GM10266 (cell line): ENCODE data around the gene GABRB1.
A peak's percentile ranks its signal among the peaks of the same experiment; 100 is the strongest.

ENCODE experiments used
- DNase-seq: peaks from one replicate; pipeline ENCODE4 v3.0.0; 2012; ENCODE audit errors: extremely low spot score
- CTCF ChIP-seq: IDR thresholded peaks from 2 replicates; pipeline ENCODE4 v1.5.1; 2012; ENCODE audit warnings: mild to moderate bottlenecking, low read depth; ENCODE audit not compliant: control insufficient read depth, insufficient read depth; ENCODE audit errors: missing control alignments

Gene GABRB1

DNA sequence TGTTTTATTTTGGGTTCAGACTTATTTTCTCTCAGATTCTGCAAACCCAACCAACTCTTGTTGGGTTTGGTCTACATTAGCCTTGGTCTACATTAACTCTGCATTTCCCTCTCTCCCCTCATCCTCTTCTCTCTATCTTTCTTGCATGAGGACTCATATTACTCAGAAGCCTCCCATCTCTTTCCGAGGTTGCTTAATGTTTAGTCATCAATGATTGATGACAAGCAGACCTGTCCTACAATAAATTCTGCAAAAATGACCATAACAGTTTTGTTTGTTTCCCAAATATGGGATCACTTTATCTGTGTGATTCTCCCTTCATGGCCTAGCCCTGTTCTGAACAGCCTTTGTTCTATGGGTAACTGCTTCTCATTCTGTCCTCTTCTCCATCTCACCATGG, 75.2 kb downstream of the GABRB1 start:
- TF ChIP-seq CTCF, result no peak
- DNase-seq, result no peak

DNA sequence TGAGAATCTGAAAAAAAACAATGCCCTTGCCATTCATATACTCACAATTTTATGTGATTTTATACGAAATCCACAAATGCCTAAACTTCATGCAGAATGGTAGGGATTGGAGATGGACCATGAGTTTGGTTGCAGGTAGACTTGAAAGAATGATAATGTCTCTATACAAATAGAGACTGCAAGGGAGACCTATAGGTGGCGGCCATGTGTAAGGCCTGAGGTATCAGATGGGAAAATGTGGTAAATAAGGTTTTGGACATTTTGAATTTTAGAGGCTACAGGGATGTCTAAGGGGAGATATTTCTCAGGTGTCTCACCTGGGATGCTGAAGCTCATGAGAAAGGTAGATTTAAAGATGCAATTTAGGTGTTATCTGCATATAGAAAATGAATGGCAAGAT, 78.0 kb downstream of the GABRB1 start:
- TF ChIP-seq CTCF, result no peak
- DNase-seq, result no peak

DNA sequence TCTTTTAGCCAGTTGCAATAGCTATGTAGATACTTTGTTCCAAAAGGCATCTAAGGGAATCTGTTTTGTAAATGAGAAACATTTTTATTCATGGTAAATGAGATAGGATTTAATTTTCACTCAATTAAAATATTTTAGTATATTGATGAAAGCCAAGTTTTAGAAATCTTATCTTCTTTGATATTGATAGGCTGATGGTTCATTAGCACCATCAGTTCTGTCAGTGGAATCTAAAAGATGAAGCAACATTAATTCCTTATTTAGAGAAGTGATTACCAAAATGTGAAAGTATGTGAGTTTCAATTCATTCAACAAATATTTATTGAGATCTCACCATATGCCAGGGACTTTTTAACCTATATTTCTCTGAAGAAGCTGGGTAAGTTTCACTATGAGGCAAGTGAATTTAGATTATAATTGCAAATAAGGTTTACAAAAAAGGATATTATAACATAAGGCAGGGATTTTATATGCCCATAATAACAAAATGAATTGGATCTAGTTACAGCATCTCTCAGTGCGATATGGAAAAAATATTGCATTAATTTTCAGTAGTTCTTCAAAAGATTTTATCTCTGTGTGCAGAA, 79.3 kb downstream of the GABRB1 start:
- no peak for TF ChIP-seq CTCF

GRCh38 chr4:47118192-47118929, 87.0 kb downstream of the GABRB1 start:
- no peak for TF ChIP-seq CTCF
- no peak for DNase-seq

More for the DNA sequence above, 79.3 kb downstream of the GABRB1 start:
- DNase-seq, result no peak

- DNase-seq, result no peak
- no peak for TF ChIP-seq CTCF
Measured at GRCh38 chr4:47120783-47121182, 89.4 kb downstream of the GABRB1 start.

DNA sequence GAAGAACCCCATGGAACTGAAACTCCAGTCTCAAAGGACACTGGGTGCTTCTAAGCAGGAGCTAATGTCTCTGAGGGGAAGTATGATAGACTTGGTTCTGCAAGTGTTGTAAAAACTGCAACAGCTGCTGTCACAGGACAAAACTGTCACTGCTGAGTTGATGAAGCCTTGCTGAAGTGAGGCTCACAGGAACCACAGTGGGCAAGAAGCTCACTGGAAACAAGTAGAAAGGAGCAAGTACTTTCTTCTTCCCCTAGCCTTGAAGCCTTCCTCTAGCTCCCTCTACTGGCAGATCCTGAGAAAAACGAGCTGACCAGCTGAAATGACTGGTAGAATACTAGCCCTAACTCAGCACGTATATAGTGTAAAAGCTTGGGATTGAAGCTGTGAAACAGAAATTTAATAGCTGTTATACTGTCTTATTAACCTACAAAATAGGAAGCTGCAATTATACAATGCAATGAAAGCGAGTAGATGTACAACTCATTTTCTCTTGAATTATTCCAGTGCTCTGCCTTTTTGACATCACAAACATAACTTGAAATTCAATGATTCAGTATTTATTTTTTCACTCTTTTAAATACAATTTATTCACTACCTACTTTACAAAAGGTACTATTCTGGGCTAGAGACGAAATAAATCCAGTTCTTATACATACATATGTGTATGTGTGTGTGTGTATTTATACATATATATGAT, 91.4 kb downstream of the GABRB1 start:
- TF ChIP-seq CTCF, result peak; percentile 94
- DNase-seq, result peak; percentile 49

- DNase-seq, result no peak
- no peak for TF ChIP-seq CTCF
Measured at GRCh38 chr4:47128991-47129390, 97.6 kb downstream of the GABRB1 start.
